ENCODE data around the gene PTBP1.

- TF ChIP-seq CTCF (IDR thresholded peaks at IDR 0.05; ENCODE audit: insufficient read depth, low read length, poor library complexity, severe bottlenecking) (no peak), EZH2phosphoT487 (conservative IDR thresholded peaks at IDR 0.05; ENCODE audit: low read length) (no peak)
These were observed 3.2 kb downstream of the PTBP1 start for GRCh38 chr19:800360-801029.

All from SU-DHL-6 (cell line).